GM18499 (cell line): ENCODE results near the gene AP1G1.
"Not testable (repeated sequence)": the region's sequence is repeated elsewhere in the genome, so short reads cannot be mapped to it uniquely, and the experiment has no call there.

Source experiments
- ATAC-seq: cut with Tn5 transposase; IDR thresholded peaks from one replicate; pipeline ENCODE4 v1.9.1; 2021; ENCODE audit warnings: moderate number of reproducible peaks; ENCODE audit not compliant: insufficient read depth, unreplicated experiment

The AP1G1 gene

DNA sequence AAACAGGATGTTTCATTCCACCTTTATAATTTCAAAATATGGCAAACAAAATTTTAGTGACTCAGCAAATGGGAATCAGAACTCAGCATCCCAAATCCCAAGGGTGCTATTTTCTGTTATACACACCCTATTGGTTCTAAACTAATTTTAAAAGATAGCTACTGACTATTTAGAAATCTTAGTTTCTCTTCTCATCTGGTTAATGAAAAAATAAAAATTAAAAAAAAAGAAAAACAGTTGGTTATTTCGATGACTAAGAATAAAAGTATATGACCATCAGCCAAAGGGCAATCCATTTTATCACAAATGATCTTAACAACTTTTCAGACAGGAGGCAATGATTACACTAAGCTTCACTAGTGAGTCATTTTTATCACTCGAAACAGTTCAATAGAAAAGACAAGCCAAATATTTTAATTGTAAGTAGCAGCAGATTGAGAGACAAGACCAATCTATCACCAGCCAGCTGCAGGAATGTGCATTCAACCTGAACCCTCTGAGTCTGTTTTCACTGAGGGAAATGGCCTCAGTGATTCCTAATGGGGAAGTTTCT lies 99.3 kb downstream of the AP1G1 start:
- ATAC-seq, result no peak

DNA sequence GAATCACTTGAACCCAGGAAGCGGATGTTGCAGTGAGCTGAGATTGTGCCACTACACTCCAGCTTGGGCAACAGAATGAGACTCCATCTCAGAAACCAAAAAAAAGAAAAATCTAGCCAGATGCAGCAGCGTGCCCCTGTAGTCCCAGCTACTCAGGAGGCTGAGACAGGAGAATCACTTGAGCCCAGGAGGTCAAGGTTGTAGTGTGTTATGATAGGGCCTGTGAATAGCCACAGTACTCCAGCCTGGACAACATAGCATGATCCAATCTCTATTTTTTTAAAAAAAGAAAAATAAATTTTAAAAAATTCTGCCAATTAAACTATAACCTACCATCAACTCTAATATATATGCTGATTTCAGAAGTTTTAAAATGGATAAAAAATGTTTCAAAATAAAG lies 99.9 kb downstream of the AP1G1 start:
- no peak for ATAC-seq

DNA sequence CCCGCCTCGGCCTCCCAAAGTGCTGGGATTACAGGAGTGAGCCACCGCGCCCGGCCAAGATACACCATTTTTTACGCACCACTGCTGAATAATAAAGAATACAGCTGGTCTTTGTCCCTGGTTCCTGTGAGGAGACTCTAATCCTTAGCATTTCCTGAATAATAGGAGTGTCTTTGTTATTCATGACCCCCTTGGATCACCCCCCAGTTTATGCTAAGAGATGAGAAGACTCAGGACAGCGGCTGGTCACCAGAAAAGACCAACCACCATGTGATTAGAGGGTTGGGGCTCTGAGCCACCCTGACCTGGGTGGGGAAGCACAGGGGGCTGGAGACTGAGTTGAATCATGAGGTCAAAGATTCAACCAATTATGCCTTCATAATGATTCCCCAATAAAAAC lies 101.4 kb downstream of the AP1G1 start:
- no peak for ATAC-seq

DNA sequence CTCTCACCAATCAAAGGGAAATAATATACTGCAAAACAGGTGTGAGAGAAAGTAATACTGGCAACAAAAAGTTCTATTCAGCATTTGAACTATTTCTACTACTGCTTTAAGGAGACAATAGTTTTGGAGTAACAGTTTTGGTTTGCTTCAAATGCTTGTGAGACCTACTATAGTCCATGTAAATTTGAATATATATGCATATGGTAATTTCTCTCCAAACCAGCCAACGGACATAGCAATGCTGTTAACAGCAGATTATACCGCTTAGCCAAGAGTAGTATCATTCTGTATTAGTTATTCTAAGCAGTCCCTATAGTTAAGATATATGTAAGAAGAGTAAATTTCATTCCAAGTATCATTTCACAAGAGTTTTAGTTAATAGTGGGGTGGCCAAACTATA lies 102.6 kb downstream of the AP1G1 start:
- ATAC-seq, result no peak

DNA sequence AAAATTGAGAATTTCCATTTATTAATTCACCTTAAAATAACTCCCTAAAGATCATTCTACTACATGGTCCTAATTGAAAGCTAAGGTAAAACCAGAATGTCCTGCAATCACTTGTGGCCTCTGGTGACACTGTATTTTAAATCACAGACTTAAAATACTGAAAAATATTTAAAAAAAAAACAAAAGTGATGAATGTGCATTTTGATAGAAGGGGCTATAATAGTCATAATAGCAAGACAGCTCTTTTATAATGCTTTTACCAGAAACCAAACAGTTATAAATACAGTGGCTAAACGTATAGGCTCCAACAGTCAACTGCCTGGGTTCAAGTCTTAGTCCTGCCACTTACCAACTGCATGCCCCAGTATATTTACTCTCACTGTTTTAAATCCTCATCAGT lies 105.3 kb downstream of the AP1G1 start:
- no peak for ATAC-seq

DNA sequence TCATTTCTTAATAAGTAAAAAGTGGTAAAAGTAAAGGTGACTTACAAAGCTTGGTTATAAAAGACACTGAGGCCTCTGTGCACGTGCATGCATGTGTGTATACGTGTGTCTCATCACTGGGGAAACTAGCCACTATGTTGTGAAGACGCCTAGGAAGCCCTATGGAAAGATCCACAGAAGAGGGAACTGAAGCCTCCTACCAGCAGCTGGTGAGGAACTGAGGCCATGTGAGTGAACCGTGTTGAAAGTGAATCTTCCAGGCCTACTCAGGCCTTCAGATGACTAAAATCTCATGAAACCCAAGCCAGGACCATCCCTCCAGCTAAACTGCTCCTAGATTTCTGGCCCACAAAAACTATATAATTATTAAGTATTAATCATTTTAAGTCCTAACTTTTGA lies 107.8 kb downstream of the AP1G1 start:
- no peak for ATAC-seq

DNA sequence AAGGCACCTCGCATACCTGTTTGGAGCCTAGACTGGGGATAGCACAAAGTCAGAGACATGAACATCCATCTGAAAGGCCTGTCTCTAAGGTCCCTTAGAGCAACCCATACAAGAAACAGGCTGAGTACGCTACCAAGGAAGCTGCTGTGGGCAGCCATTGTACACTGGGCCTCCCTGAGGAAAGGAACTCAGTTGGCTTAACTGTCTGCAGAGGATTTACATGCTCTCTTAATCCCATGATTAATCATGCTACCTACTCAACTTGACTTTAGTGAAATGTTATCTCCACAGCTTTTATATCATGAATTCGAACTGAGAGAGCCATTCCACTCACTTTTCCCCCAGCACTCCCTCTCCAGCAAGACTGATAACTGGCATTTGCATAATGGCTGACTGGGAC lies 110.1 kb downstream of the AP1G1 start:
- ATAC-seq, result no peak

DNA sequence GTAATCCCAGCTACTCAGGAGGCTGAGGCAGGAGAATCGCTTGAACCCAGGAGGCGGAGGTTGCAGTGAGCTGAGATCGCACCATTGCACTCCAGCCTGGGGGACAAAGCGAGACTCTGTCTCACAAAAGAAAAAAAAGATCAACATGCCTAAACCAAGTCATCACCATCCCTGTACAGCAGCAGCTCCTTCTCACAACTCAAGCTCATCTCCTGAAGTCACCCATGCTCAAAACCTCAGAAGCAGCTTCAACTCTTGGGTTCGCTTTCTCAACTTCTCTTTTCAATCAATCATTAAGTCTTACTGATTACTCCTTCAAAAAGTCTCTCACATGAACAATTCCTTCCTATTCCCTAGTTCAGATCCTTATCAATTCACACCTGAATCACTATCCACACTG lies 115.5 kb downstream of the AP1G1 start:
- ATAC-seq, result no peak

DNA sequence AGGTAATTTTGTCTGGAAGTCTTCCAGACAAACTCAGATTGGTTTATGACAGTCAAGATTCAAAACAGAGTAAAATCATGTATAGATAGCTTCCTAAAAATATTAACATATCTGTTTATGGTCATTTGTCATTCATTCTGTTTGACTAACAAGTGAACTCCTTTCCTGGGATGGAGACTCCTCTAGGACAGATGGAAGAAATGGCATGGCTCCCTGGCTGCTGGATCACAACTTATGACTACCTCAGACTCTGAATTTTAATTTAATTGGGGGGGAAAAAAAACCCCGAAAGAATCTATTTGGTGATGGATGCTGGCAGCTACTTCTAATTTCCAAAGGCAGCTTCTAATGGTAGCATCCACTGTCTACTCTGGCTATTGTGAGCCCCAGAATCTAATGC lies 118.7 kb downstream of the AP1G1 start:
- no peak for ATAC-seq

DNA sequence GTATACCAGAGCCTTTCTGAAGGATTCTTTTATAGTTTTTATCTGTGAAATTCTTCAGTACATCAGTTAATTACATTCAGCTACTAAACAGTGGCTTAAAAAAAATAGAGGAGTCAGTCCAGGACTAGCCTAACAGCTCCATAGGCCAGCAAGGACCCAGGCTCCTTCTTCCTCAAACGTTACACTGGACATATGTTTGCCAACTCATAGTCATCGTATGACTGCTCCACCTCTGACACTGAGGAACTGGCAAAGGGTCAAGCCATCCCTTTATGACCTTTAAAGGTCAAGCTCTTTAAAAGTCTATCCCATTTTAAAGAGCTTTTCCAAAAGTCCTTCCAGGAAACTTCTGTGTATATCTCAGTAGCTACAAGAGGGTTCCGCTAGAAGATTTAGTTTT lies 120.8 kb downstream of the AP1G1 start:
- ATAC-seq, result no peak

DNA sequence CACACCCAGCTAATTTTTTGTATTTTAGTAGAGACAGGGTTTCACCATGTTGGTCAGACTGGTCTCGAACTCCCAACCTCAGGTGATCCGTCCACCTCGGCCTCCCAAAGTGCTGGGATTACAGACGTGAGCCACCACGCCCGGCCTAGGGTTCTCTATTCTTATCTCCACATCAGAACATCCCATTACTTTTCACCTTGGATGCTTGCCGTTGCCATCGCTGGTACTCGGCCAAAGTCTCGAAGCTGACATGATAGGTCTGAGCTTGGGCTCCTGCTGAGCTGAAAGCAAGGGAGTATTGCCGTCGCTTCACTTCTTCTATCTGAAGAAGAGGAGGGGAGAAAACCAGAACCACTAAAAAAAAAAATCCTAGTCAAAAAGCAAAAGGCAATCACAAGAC lies 124.4 kb downstream of the AP1G1 start:
- ATAC-seq, result not testable (repeated sequence)

DNA sequence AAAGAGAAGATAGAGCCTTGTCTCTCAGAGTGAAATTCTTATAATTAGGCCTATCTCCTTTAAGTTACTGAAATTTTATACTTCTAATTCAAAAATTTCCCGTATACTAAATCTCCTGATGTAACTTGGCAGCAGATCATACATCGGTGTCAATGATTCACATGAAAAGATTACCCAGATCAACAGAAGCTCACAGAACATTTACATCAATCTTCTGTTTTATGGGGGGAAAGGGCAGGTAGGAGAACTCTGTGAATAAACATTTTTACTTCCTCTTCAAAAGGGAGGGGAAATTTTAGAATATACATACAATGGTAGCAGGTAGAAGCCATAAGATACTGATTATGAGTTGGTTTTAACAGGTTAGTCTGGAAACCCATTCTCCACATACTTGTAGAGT lies 127.3 kb downstream of the AP1G1 start:
- ATAC-seq, result no peak
